ENCODE results near the gene TRPM2.

TRPM2 gene

GRCh38 chr21:44431300-44431699, 77.9 kb downstream of the TRPM2 start:
- peak in 11 of 42 donors; percentile 1 to 22 (median 6) for DNase-seq
- intact Hi-C loops (cut with DNase I) = no loop called here

- intact Hi-C loops (cut with DNase I) = no loop called here
- peak in 16 of 42 donors; percentile 0 to 36 (median 8) for DNase-seq
These were observed 79.7 kb downstream of the TRPM2 start for GRCh38 chr21:44432841-44433790.

- peak in 17 of 42 donors; percentile 1 to 39 (median 7) for DNase-seq
- intact Hi-C loops (cut with DNase I) = no loop called here
These were observed 80.6 kb downstream of the TRPM2 start for GRCh38 chr21:44433791-44434567.

- peak in 14 of 42 donors; percentile 0 to 25 (median 8) for DNase-seq
- intact Hi-C loops (cut with DNase I) = no loop called here
These were observed 81.1 kb downstream of the TRPM2 start for GRCh38 chr21:44434568-44434925.

- intact Hi-C loops (cut with DNase I) = no loop called here
- peak in 17 of 42 donors; percentile 0 to 32 (median 8) for DNase-seq
These were observed 81.7 kb downstream of the TRPM2 start for GRCh38 chr21:44434936-44435635.

GRCh38 chr21:44436111-44436611, 82.7 kb downstream of the TRPM2 start:
- DNase-seq = peak in 9 of 42 donors; percentile 1 to 18 (median 5)
- intact Hi-C loops (cut with DNase I) = no loop called here

- peak in 5 of 42 donors; percentile 0 to 8 (median 4) for DNase-seq
- intact Hi-C loops (cut with DNase I) = no loop called here
These were observed 83.5 kb downstream of the TRPM2 start for GRCh38 chr21:44436958-44437357.

- intact Hi-C loops (cut with DNase I) = no loop called here
- no peak for DNase-seq
These were observed 83.9 kb downstream of the TRPM2 start for GRCh38 chr21:44437371-44437695.

- intact Hi-C loops (cut with DNase I) = no loop called here
- DNase-seq = no peak
These were observed 84.4 kb downstream of the TRPM2 start for GRCh38 chr21:44437696-44438431.

GRCh38 chr21:44438531-44439210, 85.2 kb downstream of the TRPM2 start:
- intact Hi-C loops (cut with DNase I) = no loop called here
- peak in 13 of 42 donors; percentile 13 to 57 (median 44) for DNase-seq

- intact Hi-C loops (cut with DNase I) = no loop called here
- DNase-seq = peak in 1 of 42 donors; percentile 5
These were observed 85.8 kb downstream of the TRPM2 start for GRCh38 chr21:44439211-44439600.

GRCh38 chr21:44440241-44441040, 87.0 kb downstream of the TRPM2 start:
- peak in 1 of 42 donors; percentile 1 for DNase-seq
- intact Hi-C loops (cut with DNase I) = no loop called here

- intact Hi-C loops (cut with DNase I) = no loop called here
- no peak for DNase-seq
These were observed 87.6 kb downstream of the TRPM2 start for GRCh38 chr21:44441041-44441400.

GRCh38 chr21:44441581-44442265, 88.3 kb downstream of the TRPM2 start:
- DNase-seq = peak in 1 of 42 donors; percentile 2
- intact Hi-C loops (cut with DNase I) = no loop called here

GRCh38 chr21:44442266-44443125, 89.1 kb downstream of the TRPM2 start:
- DNase-seq = peak in 1 of 42 donors; percentile 1
- intact Hi-C loops (cut with DNase I) = no loop called here

Data from head of caudate nucleus (tissue), 42 donors.